ENCODE results near the gene MUC21.

MUC21 gene

GRCh38 chr6:31004794-31005193, 21.3 kb downstream of the MUC21 start:
- DNase-seq (ENCODE audit: low read depth), result no peak
- H3K4me3 ChIP-seq (replicated peaks; ENCODE audit: low read depth, low read length), result no peak overlapping the region
- TF ChIP-seq CTCF (IDR thresholded peaks at IDR 0.05; ENCODE audit: low read length, missing control alignments), result no peak

- no peak for TF ChIP-seq CTCF (IDR thresholded peaks at IDR 0.05; ENCODE audit: low read length, missing control alignments)
- DNase-seq (ENCODE audit: low read depth), result peak; percentile 29
These were observed 21.9 kb downstream of the MUC21 start for GRCh38 chr6:31005249-31006020.

GRCh38 chr6:31007694-31008093, 24.2 kb downstream of the MUC21 start:
- peak; percentile 53 for DNase-seq (ENCODE audit: low read depth)
- TF ChIP-seq CTCF (IDR thresholded peaks at IDR 0.05; ENCODE audit: low read length, missing control alignments), result no peak
- no peak overlapping the region for H3K4me3 ChIP-seq (replicated peaks; ENCODE audit: low read depth, low read length)

More at GRCh38 chr6:31005249-31006020, 21.9 kb downstream of the MUC21 start:
- no peak overlapping the region for H3K4me3 ChIP-seq (replicated peaks; ENCODE audit: low read depth, low read length)

GRCh38 chr6:31008165-31008564, 24.6 kb downstream of the MUC21 start:
- no peak overlapping the region for H3K4me3 ChIP-seq (replicated peaks; ENCODE audit: low read depth, low read length)
- no peak for DNase-seq (ENCODE audit: low read depth)
- no peak for TF ChIP-seq CTCF (IDR thresholded peaks at IDR 0.05; ENCODE audit: low read length, missing control alignments)

- DNase-seq (ENCODE audit: low read depth), result no peak
- no peak overlapping the region for H3K4me3 ChIP-seq (replicated peaks; ENCODE audit: low read depth, low read length)
- no peak for TF ChIP-seq CTCF (IDR thresholded peaks at IDR 0.05; ENCODE audit: low read length, missing control alignments)
These were observed 26.2 kb downstream of the MUC21 start for GRCh38 chr6:31009731-31010130.

GRCh38 chr6:31010393-31011060, 27.0 kb downstream of the MUC21 start, which contains the start of gene MUC22:
TSS of gene MUC22 (plus strand) at chr6:31010474. CDS start at chr6:31010707, 233 bp downstream.
- DNase-seq (ENCODE audit: low read depth), result peak; percentile 46
- H3K4me3 ChIP-seq (replicated peaks; ENCODE audit: low read depth, low read length), result no peak within 1 kb of the TSS
- no peak for TF ChIP-seq CTCF (IDR thresholded peaks at IDR 0.05; ENCODE audit: low read length, missing control alignments)

All from fibroblast of pulmonary artery (primary cell).